Measurements from ENCODE around the gene MAP7D1.
A peak's percentile ranks its signal among the peaks of the same experiment; 100 is the strongest.

The MAP7D1 gene

DNA sequence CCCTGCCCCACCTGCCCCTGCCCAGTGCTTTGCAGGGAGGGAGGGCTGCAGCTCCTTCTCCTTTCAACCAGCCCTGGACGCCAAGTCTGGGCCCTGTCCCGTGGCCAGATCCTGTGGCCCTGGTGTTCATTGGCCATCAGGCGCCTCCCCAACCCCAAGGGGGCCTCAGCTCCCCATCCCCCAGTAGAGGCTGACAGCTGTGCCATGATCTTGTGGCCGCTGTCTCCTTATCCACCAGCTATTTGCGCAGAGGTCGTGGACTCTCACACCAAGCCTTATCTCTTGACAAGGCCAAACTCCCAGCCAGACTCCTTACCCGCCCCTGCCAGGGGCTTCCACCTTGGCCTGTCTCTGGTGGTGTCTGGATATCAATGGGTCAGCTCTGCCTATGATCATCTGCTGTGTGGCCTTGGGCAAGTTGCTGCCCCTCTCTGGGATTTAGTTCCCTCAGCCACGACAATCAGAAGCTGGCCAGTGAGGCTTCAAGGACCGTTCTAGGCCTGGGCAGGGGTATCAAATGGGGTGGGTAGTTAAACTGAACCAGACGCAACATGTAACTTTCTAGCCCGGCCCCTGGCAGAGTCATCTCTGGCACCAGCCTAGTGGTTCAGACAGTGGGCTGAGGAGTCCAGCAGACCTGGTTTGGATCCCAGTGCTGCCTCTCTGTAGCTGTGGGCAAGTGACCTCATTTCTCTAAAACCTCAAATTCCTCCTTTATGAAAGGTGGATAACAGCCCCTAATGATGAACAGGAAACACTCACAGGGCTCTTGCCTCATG is 27.6 kb upstream of the MAP7D1 start:
- FAIRE-seq: no peak

GRCh38 chr1:36128905-36129206 is 27.1 kb upstream of the MAP7D1 start:
- FAIRE-seq: no peak

DNA sequence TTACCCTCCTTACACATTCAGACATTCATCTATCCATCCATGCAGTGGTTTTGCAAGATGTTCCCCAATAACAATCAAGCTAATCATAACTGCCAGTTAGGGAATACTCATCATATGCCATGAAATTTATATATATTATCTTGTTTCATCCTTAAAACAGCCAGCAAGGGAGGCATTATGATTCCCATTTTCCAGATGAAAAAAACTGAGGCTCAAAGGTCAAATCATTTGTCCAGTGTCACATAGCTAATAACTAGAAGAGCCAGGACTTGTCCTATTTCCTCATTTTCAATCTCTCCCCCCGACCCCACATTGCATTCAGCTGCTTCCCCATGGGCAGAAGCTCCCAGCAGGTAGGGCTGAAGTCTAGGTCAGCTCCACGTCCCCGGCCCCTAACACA is 23.9 kb upstream of the MAP7D1 start:
- no peak for FAIRE-seq

- no peak for FAIRE-seq
Measured at GRCh38 chr1:36133484-36133883, 22.5 kb upstream of the MAP7D1 start.

GRCh38 chr1:36134031-36134430 is 21.9 kb upstream of the MAP7D1 start:
- no peak for FAIRE-seq

DNA sequence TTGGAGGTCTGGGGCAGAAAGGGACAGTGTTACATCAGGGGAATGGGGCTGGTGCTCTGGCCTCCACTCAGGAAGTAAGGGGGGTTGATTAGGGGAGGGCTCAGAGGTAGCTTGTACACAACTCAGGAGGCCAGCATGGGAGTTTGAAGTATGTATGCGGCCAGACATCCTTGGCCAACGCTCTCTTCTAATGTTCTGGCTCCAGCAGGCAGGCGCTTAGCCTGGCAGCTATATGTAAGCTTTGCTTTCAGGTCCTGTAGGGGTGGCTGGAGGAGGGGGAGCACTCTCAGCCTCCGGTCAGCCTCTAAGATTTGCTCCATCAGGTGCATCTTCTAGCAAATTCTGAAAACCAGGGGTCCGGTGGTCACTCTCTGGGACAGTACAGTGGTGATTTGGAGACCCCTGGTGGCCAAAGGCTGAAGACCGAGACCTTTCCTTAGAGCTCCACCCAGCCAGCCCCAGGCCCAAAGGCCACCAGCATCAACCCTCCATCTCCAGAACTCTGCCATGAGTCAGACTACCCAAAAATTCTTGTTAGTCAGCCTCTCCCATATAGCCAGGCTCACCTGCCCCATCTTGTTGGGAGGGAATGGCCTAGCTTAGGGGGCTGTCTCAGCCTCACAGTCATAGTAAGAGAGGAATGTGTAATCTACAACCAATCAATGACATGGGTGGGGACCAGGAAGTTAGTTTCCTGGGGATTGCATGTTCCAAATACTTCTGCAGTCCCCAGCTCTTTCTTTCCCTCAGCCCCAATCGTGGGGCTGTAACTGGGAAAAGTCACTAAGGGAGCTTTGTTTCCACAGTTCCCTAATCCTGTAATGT is 21.2 kb upstream of the MAP7D1 start:
- FAIRE-seq: no peak

- FAIRE-seq: no peak
Measured at GRCh38 chr1:36135330-36135667, 20.7 kb upstream of the MAP7D1 start.

DNA sequence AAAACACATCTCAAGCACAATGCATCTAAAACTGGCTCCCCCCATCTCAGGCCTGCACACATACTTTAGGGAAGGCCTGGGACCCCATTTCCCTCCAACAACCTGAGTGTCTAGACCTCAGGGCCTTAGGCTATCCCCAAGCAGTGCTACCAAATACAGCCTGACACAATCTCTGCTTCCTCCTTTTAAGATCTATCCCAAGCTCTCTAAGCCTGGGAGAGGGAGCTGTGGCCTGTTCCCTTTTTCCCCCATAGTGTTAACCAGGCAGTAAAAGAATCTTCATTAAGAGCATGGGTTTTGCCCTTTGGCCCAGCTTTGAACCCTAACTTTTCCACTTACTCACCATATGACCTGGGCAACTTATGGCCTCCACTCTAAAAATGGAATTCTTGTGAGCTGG is 20.2 kb upstream of the MAP7D1 start:
- no peak for FAIRE-seq

DNA sequence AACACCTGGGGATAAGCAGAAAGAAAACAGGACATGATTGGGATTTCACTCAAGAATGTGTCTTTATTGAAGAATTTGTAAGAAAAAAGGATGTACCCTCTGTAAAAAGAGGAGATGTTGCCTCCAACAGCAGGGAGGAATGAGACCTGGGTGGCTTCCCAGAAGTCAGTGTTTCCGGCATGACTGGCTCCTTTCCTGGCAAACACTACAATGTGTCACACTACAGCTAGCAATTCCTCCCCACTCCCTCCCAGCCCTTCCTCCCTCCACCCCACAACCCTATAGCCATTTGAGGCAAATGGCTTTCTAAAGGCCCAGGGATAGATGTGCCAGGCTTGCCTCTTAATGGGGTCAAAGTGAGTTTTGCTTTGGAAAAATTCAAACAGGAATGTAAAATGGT is 19.4 kb upstream of the MAP7D1 start:
- no peak for FAIRE-seq

GRCh38 chr1:36137226-36137625 is 18.7 kb upstream of the MAP7D1 start:
- FAIRE-seq: no peak

DNA sequence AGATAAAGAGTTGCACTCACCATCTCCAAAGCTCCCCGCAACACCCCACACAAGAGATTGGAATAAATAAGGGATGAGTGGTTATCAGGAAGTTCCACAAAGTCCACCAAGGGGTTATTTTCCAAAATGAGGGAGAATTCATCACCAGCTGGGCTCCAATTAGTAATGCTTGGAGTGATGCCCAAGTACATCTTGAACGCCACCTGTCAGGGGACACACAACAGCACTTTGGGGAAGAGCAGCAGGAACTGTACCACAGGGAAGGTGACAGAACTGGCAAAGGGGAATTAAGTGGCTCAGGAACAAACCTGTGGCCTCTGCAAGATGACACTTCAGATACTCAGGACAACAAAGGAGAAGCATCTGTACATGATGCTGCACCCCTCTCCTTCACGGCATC is 18.2 kb upstream of the MAP7D1 start:
- FAIRE-seq: no peak

- FAIRE-seq: no peak
Measured at GRCh38 chr1:36139521-36139920, 16.4 kb upstream of the MAP7D1 start.

GRCh38 chr1:36142121-36142520 is 13.8 kb upstream of the MAP7D1 start:
- no peak for FAIRE-seq

- no peak for FAIRE-seq
Measured at GRCh38 chr1:36143424-36143823, 12.5 kb upstream of the MAP7D1 start.

GRCh38 chr1:36144413-36144812 is 11.5 kb upstream of the MAP7D1 start:
- FAIRE-seq: no peak

DNA sequence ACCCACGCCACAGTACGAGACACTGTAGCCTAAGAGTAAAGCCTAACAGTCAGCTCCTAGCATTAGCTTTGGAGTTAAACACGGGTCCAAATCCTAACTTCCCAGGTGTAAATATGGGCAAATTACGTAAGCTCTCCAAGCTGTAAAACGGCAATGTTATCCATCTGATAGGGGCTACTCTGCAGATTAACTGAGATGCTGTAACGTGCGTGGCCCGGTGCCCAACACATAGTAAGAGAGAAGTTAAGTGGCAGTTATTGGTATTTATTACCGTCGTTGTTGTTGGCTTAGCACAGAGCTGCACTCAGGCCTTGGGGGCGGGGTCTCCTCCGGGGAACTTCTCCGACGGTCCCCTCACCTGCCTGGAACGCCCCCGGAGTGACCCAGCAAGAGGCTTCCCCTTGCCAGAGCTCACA is 7.1 kb upstream of the MAP7D1 start:
- FAIRE-seq: no peak

GRCh38 chr1:36149237-36149972 is 6.6 kb upstream of the MAP7D1 start, which contains the start of gene TRAPPC3:
TSS of gene TRAPPC3 (minus strand) at chr1:36149486. CDS start at chr1:36149378, 108 bp downstream.
- FAIRE-seq: peak; percentile 92

GRCh38 chr1:36149973-36150295 is 6.0 kb upstream of the MAP7D1 start:
- no peak for FAIRE-seq

DNA sequence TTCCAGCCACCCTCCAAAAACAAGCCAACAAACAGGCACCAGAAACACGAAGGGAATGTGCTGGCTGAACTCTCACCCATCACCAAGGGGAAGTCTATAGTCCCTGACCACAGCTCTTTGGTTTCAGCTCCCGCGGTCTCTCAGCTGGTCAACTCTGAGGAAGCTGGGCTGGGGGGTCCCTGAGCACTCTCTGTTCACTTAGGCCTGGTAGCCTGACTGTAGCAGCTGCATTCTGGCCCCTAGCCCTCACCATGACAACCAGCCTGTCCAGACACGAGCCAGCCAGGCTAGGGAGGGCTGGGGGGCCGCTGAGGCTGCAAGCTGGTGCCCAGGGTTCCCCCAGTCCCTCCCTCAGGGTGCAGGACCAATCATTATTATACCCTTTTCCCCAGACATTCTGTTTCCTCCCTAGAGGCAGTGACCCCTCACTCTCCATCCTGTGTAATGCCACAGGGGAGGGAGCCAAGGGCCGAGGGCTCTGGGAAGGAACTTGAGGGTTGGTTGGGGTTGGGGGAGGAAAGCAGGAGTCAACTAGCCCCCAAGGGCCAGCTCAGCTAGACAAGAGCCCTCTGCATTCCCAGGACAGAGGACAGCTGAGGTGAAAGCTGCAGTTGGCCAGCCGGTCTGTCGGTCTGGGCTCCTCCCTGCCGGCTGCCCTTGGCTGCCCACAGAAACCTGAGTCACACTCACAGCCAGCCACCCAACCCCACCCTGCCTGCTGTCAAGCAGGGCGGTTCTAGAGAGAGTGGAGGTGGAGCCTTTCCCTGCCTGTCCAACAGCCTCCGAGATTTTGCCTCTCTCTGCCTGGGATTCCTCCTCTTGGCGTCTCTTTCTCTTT is 5.4 kb upstream of the MAP7D1 start:
- peak; percentile 45 for FAIRE-seq

DNA sequence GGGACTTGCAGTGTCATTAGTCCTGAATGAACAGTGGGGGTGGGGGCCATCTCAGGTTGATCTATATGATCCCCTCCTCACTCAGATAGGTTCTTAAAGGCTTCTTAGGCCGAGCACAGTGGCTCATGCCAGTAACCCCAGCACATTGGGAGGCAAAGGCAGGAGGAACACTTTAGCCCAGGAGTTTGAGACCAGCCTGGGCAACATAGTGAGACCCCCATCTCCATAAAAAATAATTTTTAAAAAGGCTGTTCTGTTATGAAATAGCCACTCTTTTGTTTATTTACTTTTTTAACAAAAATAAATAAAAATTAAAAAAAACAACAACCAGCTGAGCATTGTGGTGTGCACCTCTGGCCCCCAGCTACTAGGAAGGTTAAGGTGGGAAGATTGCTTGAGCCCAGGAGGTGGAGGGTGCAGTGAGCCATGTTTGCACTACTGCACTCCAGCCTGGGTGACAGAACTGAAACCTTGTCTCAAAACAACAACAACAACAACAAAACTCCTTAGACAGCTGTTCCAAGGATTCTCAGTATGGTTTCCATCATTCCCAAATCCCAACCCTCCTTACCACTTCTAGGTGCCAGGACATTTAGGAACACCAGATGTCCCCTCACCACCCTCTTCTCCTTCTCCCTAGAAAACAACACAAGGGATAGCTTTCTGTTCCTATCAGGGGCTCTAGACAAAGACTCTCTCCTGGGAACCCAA is 4.7 kb upstream of the MAP7D1 start:
- no peak for FAIRE-seq

- FAIRE-seq: no peak
Measured at GRCh38 chr1:36151845-36152203, 4.1 kb upstream of the MAP7D1 start.

DNA sequence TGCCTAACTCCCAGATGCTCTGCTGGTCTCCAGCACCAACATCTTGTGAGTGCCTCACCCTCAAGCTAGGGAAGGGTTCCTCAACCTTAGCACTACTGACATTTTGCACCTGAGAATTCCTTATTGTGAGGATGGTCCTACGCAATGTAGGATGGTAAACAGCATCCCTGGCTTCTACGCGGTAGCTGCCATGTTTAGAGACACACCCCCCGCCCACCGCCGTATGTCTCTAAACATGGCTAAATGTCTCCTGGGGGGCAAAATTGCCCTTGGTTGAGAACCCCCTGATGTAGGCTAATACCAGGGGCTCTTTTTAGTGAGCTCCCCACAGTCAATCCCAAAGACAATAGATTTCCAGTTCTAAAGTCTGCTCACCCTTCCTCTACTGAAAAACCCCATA is 2.5 kb upstream of the MAP7D1 start:
- no peak for FAIRE-seq
